Stimulated activated CD8-positive, alpha-beta memory T cell treated with anti-CD3 and anti-CD28 coated beads, Interleukin-4, amount 100 ng/mL, for 1 hour (primary cell): ENCODE results near the gene TBATA.

ENCODE experiments used
- DNase-seq, 2 donors: peaks; one replicate each; pipeline ENCODE4 v3.0.0-alpha.2; 2020; ENCODE audit warnings: low read depth in 2 of 2, low spot score in 1 of 2

TBATA gene

GRCh38 chr10:70762441-70763175 lies 22.6 kb downstream of the TBATA start:
- no peak for DNase-seq

DNA sequence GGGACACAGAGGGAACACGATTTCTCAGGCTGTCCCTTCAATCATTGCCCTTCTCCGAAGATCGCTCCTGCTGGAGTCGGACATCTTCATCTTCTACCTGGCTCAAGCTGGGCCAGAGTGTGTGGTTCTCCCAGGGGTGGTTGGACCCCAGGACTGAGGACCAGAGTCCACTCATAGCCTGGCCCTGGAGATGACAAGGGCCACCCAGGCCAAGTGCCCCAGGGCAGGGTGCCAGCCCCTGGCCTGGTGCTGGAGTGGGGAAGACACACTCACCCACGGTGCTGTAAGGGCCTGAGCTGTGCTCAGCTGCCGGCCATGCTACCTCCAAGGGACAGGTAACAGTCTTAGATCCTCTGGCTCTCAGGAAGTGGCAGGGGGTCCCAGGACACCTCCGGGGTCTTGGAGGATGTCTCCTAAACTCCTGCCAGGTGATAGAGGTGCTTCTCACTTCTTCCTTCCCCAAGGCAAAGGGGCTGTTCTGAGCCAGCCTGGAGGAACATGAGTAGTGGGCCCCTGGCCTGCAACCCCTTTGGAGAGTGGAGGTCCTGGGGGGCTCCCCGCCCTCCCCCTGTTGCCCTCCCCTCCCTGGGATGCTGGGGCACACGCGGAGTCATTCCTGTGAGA lies 23.3 kb downstream of the TBATA start:
- no peak for DNase-seq

DNA sequence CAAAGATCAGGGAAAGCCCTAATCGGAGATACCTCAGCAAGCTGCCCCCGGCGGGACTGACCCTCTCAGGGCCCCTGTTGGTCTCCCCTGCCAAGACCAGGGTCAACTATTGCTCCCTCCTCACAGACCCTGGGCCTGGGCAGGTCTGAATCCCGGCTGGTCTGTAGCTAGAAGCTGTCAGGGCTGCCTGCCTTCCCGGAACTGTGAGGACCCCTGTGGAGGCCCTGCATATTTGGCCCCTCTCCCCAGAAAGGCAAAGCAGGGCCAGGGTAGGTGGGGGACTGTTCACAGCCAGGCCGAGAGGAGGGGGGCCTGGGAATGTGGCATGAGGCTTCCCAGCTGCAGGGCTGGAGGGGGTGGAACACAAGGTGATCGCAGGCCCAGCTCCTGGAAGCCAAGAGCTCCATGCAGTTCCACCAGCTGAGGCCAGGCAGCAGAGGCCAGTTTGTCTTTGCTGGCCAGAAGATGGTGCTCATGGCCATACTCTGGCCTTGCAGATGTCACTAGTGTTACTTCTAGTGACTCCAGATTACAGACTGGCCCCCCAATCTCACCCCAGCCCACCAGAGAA lies 24.1 kb downstream of the TBATA start:
- DNase-seq = no peak

- DNase-seq = no peak
Observed at GRCh38 chr10:70760271-70760787, 24.8 kb downstream of the TBATA start.

- DNase-seq = no peak
Observed at GRCh38 chr10:70759781-70760180, 25.4 kb downstream of the TBATA start.

- peak; percentile 28 to 38 for DNase-seq
Observed at GRCh38 chr10:70758757-70759514, 26.2 kb downstream of the TBATA start.

- no peak for DNase-seq
Observed at GRCh38 chr10:70757856-70758255, 27.3 kb downstream of the TBATA start.

DNA sequence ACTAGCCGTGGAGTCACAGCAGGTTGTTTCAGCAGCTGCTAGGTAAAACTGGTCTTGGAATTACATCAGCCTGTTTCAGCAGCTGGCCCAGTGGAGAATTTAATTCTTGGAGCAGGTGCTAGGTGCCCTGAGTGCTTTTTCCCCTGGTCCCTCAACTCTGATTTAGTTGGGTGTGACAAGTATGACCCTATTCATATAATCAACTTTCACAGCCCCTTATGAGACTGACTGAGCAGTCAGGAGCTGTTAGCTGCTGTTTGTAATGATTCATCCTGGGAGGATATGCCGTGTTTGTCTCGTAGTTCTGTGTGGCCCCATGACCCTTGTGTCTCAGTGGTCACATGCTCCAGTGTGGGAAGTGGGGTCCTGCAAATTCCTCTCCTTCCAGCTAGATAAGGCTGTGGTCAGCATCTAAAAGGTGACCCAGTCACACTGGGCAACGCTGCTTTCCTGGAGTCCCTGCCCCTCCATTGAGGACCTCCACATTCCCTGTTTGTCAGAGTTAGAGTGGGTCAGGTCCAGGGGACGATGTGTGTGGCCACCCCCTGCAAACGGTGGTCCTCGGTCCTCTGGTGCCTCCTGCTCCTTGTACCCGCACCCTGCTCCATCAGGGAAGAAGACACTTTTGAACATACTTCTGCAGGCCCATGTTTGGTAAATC lies 28.3 kb downstream of the TBATA start:
- no peak for DNase-seq

- DNase-seq = no peak
Observed at GRCh38 chr10:70753841-70754621, 31.1 kb downstream of the TBATA start.

- DNase-seq = no peak
Observed at GRCh38 chr10:70753026-70753663, 32.0 kb downstream of the TBATA start.

GRCh38 chr10:70752571-70752970 lies 32.6 kb downstream of the TBATA start:
- no peak for DNase-seq

- no peak for DNase-seq
Observed at GRCh38 chr10:70751991-70752390, 33.2 kb downstream of the TBATA start.

- no peak for DNase-seq
Observed at GRCh38 chr10:70751356-70751755, 33.8 kb downstream of the TBATA start.

DNA sequence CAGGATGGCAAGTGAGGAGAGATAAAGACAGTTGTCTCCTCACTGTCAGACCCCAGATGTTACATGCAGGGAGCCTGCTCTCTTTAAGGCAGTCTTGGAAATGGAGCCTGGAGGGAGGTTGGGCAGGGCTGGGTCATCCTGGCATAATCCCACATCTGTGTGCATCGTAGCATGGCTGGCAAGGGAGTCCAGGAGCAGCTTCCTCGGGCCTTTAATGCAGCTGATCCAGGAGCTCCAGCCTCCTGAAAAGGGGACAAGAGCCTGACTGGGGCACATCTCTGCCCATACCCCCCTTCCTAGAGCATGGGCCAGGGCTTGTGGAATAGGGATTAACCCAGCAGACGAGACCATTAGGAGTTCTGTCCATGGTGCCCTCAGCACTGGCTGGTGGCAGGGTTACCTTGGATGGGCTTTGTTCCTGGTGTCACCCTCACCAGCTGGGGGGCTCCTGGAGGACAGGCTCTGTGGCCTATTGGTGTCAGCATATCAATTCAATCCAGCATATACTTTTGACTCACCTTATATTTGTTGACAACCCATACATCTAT lies 34.9 kb downstream of the TBATA start:
- DNase-seq = no peak

DNA sequence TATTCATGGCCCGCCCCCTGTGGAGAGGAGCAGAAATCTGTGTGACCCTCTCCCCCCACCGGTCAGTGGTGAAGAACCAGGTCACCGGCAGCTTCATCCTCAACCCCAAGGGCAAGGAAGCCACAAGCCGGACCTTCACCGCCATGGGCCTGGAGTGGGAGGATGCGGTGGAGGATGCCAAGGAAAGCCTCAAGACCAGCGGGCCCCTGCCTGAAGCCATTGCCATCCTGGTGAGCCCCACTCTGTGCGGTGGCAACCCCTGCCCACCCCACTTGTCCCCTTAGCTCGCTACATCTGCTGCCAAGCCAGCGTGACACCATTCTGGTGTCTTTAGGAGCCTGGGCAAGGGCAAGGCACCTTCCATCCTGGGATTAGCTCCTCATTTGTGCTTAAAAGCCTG lies 35.4 kb downstream of the TBATA start:
- no peak for DNase-seq

DNA sequence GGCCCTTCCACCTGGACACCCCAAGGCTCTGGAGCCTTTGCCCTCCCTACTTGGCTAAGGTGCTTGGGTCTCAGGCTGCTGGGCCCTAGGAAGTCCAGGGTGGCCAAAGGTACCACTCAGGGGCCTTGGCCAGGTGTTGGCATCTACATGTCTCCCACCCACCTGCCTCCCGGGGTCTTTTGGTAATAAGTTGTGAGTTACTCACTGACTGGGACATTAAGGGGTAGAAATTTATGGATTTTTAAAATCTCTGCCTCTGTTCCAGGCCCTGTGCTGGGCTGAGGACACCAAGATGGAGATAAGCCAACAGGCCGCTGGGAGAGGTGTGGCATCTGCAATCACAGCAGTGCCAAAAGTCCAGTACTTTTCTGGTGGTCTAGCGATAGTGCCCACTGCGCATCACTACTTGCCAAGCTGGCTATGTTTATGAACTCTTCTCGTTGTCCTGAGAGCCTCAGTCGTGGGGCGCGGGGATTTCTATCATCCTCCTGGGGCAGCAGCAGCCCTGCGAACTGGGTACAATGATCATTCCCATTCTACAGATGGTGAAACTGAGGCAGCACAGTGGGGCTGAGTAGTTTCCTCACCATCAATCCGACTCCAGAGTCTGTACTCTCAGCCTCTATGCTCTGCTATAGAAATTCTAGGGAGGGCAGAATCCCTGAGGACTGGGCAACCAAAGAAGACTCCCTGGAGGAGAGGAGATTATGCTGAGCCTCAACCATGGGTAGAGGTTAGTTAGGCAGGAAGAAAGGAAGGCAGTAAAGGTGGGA lies 36.2 kb downstream of the TBATA start:
- DNase-seq = no peak

GRCh38 chr10:70748305-70748704 lies 36.9 kb downstream of the TBATA start:
- DNase-seq = no peak

- DNase-seq = no peak
Observed at GRCh38 chr10:70747192-70747965, 37.8 kb downstream of the TBATA start.
